Muscle layer of duodenum (tissue), 2 donors: ENCODE results near the gene ISG15.

Experiments
- H3K27ac ChIP-seq: one replicate; pipeline ENCODE4 v1.7.0; 2013; ENCODE audit warnings: mild to moderate bottlenecking, low read length
- H3K27me3 ChIP-seq: one replicate; pipeline ENCODE4 v1.7.0; 2013; ENCODE audit warnings: low read depth, mild to moderate bottlenecking, control low read depth, low read length
- H3K36me3 ChIP-seq, 2 donors: one replicate each; pipeline ENCODE4 v1.7.0; 2013; ENCODE audit warnings: low read length in 2 of 2, control low read depth in 1 of 2, mild to moderate bottlenecking in 1 of 2; ENCODE audit not compliant: insufficient read depth in 2 of 2, control insufficient read depth in 1 of 2
- H3K4me1 ChIP-seq, 2 donors: one replicate each; pipeline ENCODE4 v1.7.0; 2013; ENCODE audit warnings: low read length in 2 of 2, mild to moderate bottlenecking in 2 of 2, control low read depth in 1 of 2, moderate library complexity in 1 of 2; ENCODE audit not compliant: insufficient read depth in 2 of 2, control insufficient read depth in 1 of 2
- H3K4me3 ChIP-seq, 2 donors: one replicate each; pipeline ENCODE4 v1.7.0; 2013; ENCODE audit warnings: low read length in 2 of 2, low read depth in 1 of 2, mild to moderate bottlenecking in 1 of 2
- H3K9me3 ChIP-seq, 2 donors: one replicate each; pipeline ENCODE4 v1.7.0; 2013; ENCODE audit warnings: low read length in 2 of 2, control low read depth in 1 of 2, mild to moderate bottlenecking in 1 of 2; ENCODE audit not compliant: control insufficient read depth in 1 of 2
- donor health status: healthy.

ISG15 gene

DNA sequence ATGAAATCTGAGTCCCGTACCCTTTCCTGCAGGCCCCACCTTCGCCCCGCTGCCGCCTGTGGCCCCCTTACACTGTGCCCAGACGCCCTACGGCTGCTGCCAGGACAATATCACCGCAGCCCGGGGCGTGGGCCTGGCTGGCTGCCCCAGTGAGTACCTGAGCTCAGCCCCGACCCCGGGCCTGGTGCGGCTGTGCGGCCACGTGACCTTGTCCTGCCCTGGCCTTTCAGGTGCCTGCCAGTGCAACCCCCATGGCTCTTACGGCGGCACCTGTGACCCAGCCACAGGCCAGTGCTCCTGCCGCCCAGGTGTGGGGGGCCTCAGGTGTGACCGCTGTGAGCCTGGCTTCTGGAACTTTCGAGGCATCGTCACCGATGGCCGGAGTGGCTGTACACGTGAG is 31.8 kb downstream of the ISG15 start:
- H3K9me3 ChIP-seq: no peaks in the 10 kb centered on the region
- no peaks in the 10 kb centered on the region for H3K27me3 ChIP-seq
- peaks cover 0 to 8% of the 10 kb centered on the region in 2 donors for H3K4me1 ChIP-seq
- no peak overlapping the region for H3K27ac ChIP-seq
- peaks cover 0 to 41% of the 10 kb centered on the region in 2 donors for H3K36me3 ChIP-seq
- H3K4me3 ChIP-seq: no peak overlapping the region

DNA sequence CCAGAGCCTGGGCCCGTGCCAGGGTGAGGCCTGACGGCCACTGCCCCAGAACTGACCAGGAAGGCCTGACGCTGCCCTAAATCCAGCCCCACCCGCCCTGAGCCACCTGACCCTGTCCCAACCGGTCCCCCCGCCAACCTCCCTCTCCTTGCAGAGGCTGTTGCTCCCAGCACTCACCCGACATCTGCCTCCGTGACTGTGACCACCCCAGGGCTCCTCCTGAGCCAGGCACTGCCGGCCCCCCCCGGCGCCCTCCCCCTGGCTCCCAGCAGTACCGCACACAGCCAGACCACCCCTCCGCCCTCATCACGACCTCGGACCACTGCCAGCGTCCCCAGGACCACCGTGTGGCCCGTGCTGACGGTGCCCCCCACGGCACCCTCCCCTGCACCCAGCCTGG is 32.9 kb downstream of the ISG15 start:
- Histone ChIP-seq H3K4me3 (no peak overlapping the region), H3K27ac (no peak overlapping the region), H3K4me1 (peaks cover 0 to under 1% of the 10 kb centered on the region in 2 donors), H3K27me3 (no peaks in the 10 kb centered on the region), H3K9me3 (no peaks in the 10 kb centered on the region), H3K36me3 (peaks cover 0 to 48% of the 10 kb centered on the region in 2 donors)

DNA sequence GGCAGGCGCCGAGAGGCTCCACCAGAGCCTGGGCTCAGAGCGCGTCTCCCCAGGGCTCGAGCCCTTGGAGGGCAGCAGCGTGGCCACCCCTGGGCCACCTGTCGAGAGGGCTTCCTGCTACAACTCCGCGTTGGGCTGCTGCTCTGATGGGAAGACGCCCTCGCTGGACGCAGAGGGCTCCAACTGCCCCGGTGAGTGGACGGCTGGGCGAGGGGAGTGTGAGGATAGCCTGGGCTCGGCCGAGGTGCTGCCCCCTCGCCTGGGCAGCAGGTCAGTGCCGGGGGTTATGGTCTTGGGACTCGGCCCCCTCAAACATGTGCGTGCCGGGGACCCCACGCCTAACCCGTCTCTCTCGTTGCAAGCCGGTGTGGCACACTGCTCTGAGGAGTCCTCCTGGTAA is 33.5 kb downstream of the ISG15 start:
- Histone ChIP-seq H3K27ac (no peak overlapping the region), H3K36me3 (peaks cover 0 to 54% of the 10 kb centered on the region in 2 donors), H3K27me3 (no peaks in the 10 kb centered on the region), H3K9me3 (no peaks in the 10 kb centered on the region), H3K4me1 (no peaks in the 10 kb centered on the region), H3K4me3 (no peak overlapping the region)

DNA sequence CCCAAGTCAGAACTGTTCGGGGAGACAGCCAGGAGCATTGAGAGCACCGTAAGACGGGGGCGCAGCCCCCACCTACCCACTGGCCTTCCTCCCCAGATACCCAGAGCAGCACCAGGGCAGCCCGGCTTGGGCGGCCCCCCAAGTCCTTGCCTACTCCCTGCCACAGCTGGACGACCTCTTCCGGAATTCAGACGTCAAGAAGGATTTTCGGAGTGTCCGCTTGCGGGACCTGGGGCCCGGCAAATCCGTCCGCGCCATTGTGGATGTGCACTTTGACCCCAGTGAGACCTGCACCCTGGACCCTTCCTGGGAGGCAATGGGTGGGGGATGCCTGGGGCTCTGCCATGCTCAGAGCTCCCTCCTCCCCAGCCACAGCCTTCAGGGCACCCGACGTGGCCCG is 34.1 kb downstream of the ISG15 start:
- no peak overlapping the region for H3K27ac ChIP-seq
- H3K27me3 ChIP-seq: no peaks in the 10 kb centered on the region
- H3K36me3 ChIP-seq: peaks cover 0 to 58% of the 10 kb centered on the region in 2 donors
- no peaks in the 10 kb centered on the region for H3K9me3 ChIP-seq
- H3K4me1 ChIP-seq: no peaks in the 10 kb centered on the region
- no peak overlapping the region for H3K4me3 ChIP-seq

DNA sequence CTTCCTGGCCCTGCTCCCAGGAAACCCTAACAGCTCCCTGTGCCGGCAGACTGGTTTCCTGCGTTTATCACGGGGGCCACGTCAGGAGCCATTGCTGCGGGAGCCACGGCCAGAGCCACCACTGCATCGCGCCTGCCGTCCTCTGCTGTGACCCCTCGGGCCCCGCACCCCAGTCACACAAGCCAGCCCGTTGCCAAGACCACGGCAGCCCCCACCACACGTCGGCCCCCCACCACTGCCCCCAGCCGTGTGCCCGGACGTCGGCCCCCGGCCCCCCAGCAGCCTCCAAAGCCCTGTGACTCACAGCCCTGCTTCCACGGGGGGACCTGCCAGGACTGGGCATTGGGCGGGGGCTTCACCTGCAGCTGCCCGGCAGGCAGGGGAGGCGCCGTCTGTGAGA is 34.7 kb downstream of the ISG15 start:
- Histone ChIP-seq H3K9me3 (no peaks in the 10 kb centered on the region), H3K36me3 (peaks cover 0 to 59% of the 10 kb centered on the region in 2 donors), H3K27me3 (no peaks in the 10 kb centered on the region), H3K27ac (no peak overlapping the region), H3K4me3 (no peak overlapping the region), H3K4me1 (no peaks in the 10 kb centered on the region)

DNA sequence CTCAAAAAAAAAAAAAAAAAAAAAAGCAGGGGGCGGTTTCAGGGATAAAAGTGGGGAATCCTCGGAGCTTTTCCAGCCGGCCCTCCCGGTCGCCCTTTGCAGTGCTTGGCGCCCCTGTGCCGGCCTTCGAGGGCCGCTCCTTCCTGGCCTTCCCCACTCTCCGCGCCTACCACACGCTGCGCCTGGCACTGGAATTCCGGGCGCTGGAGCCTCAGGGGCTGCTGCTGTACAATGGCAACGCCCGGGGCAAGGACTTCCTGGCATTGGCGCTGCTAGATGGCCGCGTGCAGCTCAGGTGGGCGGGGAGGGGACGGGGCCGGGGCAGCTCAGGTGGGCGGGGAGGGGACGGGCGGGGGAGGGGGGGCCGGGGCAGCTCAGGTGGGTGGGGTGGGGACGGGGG is 35.5 kb downstream of the ISG15 start:
- no peaks in the 10 kb centered on the region for H3K9me3 ChIP-seq
- H3K27ac ChIP-seq: no peak overlapping the region
- H3K4me1 ChIP-seq: no peaks in the 10 kb centered on the region
- H3K4me3 ChIP-seq: no peak overlapping the region
- peaks cover 0 to 62% of the 10 kb centered on the region in 2 donors for H3K36me3 ChIP-seq
- no peaks in the 10 kb centered on the region for H3K27me3 ChIP-seq

DNA sequence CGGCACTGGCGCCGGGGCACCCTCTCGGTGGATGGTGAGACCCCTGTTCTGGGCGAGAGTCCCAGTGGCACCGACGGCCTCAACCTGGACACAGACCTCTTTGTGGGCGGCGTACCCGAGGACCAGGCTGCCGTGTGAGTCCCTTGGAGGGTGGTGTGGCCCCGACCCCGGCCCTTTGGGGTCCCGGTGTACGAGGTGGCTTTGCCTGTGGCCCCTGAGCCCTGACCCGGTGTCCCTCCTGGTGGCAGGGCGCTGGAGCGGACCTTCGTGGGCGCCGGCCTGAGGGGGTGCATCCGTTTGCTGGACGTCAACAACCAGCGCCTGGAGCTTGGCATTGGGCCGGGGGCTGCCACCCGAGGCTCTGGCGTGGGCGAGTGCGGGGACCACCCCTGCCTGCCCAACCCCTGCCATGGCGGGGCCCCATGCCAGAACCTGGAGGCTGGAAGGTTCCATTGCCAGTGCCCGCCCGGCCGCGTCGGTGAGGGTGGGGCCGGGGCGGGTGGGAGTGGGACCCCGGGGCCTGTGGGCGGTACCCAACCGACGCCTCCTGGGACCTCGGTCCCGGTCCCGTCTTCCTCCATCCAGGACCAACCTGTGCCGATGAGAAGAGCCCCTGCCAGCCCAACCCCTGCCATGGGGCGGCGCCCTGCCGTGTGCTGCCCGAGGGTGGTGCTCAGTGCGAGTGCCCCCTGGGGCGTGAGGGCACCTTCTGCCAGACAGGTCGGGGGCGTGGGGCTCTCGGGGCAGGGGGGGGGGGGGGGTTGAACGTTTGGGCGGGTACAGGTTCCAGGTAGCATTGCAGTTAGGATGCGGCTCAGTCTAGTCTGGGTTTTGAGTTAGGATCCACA is 36.2 kb downstream of the ISG15 start:
- Histone ChIP-seq H3K4me1 (no peaks in the 10 kb centered on the region), H3K9me3 (no peaks in the 10 kb centered on the region), H3K27me3 (no peaks in the 10 kb centered on the region), H3K36me3 (peaks cover 0 to 62% of the 10 kb centered on the region in 2 donors), H3K4me3 (no peak overlapping the region), H3K27ac (no peak overlapping the region)

DNA sequence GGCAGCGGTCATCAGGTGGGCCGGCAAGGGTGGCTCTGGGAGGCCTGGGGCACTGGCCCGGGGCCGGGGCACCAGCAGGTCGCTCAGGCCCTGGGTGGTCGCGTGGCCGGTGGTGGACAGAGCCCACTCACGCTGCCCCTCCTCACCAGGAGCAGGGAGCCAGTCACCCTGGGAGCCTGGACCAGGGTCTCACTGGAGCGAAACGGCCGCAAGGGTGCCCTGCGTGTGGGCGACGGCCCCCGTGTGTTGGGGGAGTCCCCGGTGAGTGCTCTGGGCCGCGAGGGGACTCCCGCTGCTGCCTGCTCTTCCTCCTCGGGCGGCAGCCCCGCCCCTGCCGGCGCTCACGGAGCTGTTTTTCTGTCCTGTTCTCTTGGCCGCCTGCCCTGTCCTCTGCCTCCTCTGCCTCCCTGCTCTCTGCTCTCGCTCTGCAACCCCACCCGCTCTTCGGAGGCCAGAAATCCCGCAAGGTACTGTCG is 37.3 kb downstream of the ISG15 start:
- no peaks in the 10 kb centered on the region for H3K9me3 ChIP-seq
- no peaks in the 10 kb centered on the region for H3K4me1 ChIP-seq
- H3K4me3 ChIP-seq: no peak overlapping the region
- H3K36me3 ChIP-seq: peaks cover 0 to 62% of the 10 kb centered on the region in 2 donors
- no peaks in the 10 kb centered on the region for H3K27me3 ChIP-seq
- H3K27ac ChIP-seq: no peak overlapping the region

DNA sequence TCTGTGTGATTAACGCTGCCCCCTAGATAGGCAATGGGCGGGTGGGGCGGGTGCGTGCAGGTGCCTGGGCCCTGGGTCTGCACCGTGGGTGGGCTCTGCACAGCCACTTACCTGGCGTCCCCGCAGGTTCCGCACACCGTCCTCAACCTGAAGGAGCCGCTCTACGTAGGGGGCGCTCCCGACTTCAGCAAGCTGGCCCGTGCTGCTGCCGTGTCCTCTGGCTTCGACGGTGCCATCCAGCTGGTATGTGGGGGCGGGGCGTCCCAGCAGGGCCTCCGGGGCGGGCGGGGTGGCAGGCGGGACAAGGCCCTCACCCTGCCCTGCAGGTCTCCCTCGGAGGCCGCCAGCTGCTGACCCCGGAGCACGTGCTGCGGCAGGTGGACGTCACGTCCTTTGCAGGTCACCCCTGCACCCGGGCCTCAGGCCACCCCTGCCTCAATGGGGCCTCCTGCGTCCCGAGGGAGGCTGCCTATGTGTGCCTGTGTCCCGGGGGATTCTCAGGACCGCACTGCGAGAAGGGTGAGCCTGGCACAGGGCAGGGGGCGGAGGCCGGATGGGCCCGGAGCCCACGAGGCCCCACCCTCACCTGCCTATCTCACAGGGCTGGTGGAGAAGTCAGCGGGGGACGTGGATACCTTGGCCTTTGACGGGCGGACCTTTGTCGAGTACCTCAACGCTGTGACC is 38.0 kb downstream of the ISG15 start:
- Histone ChIP-seq H3K27me3 (no peaks in the 10 kb centered on the region), H3K4me1 (no peaks in the 10 kb centered on the region), H3K4me3 (no peak overlapping the region), H3K27ac (no peak overlapping the region), H3K9me3 (no peaks in the 10 kb centered on the region), H3K36me3 (peaks cover 0 to 56% of the 10 kb centered on the region in 2 donors)

DNA sequence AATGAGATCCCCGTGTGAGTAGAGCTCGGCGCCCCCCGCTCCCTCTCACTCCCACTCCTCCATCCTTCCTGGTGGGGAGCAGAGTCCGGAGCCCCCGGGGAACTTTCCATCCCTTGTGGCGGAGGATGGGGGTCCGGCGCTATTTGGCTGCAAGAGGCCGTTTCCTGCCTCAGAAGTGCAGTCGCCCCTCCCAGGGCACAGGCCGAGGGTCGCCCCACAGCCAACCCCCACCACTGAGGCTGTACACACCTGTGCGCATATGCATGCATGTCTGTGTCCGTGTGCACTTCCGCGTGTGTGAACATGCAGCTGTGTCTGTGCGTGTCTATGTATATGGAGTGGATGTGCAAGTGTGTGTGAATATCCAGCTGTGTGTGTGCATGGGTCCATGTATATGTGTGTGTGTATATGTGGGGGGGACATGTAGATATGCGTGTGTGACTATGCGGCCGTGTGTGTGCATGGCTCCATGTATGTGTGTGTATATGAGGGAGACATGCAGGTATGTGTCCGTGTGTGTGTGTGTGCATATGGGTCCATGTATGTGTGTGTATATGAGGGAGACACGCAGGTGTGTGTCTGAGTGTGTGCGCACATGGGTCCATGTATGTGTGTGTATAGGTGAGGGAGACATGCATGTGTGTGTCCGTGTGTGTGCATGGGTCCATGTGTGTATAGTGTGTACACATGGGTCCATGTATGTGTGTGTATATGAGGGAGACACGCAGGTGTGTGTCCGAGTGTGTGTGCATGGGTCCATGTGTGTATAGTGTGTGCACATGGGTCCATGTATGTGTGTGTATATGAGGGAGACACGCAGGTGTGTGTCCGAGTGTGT is 38.9 kb downstream of the ISG15 start:
- Histone ChIP-seq H3K4me3 (no peak overlapping the region), H3K36me3 (peaks cover 0 to 47% of the 10 kb centered on the region in 2 donors), H3K9me3 (no peaks in the 10 kb centered on the region), H3K4me1 (no peaks in the 10 kb centered on the region), H3K27ac (no peak overlapping the region), H3K27me3 (no peaks in the 10 kb centered on the region)

DNA sequence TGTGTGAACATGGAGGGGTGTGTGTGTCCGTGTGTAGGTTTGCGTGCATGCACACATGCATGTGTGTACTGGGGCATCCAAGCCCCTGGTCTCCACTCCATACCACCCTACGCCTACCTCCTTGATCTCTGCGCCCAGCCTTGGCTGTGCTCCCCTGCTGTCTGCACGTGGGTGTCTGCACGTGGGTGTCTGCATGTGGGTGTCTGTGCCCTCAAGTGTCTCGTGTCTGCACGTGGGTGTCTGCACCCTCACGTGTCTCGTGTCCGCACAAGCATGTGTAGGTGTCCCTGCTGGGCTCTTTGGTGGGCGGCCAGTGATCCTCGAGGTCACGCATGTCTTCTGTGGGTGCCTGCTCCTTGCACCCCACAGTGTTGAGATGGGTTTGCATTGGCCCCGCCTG is 39.7 kb downstream of the ISG15 start:
- H3K9me3 ChIP-seq: no peaks in the 10 kb centered on the region
- no peaks in the 10 kb centered on the region for H3K4me1 ChIP-seq
- H3K27ac ChIP-seq: no peak overlapping the region
- H3K4me3 ChIP-seq: no peak overlapping the region
- H3K36me3 ChIP-seq: peaks cover 0 to 41% of the 10 kb centered on the region in 2 donors
- peaks cover under 1% of the 10 kb centered on the region for H3K27me3 ChIP-seq
